Mucosa of rectum (tissue), 2 donors: ENCODE results near the gene SLC37A1.

ENCODE experiments used
- H3K27ac ChIP-seq, 2 donors: one replicate each; pipeline ENCODE4 v1.7.0; 2013; ENCODE audit warnings: inconsistent platforms in 2 of 2, low read depth in 2 of 2, low read length in 2 of 2
- H3K27me3 ChIP-seq, 2 donors: one replicate each; pipeline ENCODE4 v1.7.0; 2013; ENCODE audit warnings: low read length in 2 of 2; ENCODE audit not compliant: control insufficient read depth in 2 of 2, insufficient read depth in 2 of 2
- H3K36me3 ChIP-seq, 2 donors: one replicate each; pipeline ENCODE4 v1.7.0; 2013; ENCODE audit warnings: low read length in 2 of 2; ENCODE audit not compliant: control insufficient read depth in 2 of 2, insufficient read depth in 2 of 2
- H3K4me1 ChIP-seq, 2 donors: one replicate each; pipeline ENCODE4 v1.7.0; 2013; ENCODE audit warnings: low read length in 2 of 2, mild to moderate bottlenecking in 1 of 2; ENCODE audit not compliant: control insufficient read depth in 2 of 2, insufficient read depth in 2 of 2
- H3K4me3 ChIP-seq, 2 donors: one replicate each; pipeline ENCODE4 v1.7.0; 2013; ENCODE audit warnings: low read length in 2 of 2
- H3K9ac ChIP-seq, 2 donors: one replicate each; pipeline ENCODE4 v1.7.0; 2013; ENCODE audit warnings: low read length in 2 of 2, low read depth in 1 of 2, mild to moderate bottlenecking in 1 of 2
- H3K9me3 ChIP-seq, 2 donors: one replicate each; pipeline ENCODE4 v1.7.0; 2013; ENCODE audit warnings: low read length in 2 of 2; ENCODE audit not compliant: control insufficient read depth in 2 of 2
- donor health status: healthy.
- donor health status: Normal muscosa, but diverticular disease.

The SLC37A1 gene

DNA sequence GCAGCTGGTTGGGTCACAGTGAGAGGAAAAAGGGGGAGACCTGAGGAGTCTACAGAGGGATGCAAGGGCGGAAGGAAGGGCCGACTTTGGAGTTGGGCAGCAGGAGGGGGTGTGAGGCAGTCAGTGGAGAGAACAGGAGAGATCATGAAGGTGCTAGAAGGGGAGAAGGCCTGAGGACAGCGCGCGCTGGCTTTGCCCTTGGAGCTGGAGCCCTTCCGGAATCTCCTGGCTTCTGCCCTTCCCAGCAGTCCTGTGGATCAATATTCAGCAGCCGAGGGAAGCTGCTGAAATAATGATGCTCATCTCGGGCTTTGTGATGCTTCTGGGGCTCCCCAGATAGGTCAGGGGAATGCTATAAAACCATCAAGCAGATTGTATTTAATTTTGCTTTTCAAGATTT is 26.7 kb downstream of the SLC37A1 start:
- H3K4me3 ChIP-seq, result no peak overlapping the region
- H3K36me3 ChIP-seq, result peaks cover 61 to 62% of the 10 kb centered on the region in 2 donors

DNA sequence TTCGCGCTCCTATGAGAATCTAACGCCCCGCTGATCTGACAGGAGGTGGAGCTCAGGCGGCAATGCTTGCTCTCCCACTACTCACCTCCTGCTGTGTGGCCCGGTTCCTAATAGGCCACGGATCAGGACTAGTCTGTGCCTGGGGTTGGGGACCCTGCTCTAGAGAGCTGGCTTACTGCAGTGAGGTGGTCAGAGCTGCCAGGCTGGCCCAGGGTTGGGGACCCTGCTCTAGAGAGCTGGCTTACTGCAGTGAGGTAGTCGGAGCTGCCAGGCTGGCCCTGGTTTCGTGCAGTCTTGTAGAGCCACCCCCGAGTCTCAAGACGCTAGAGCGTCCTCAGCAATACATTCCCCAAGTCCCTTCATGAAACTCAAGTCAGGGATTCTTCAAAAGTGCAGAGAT is 27.5 kb downstream of the SLC37A1 start:
- Histone ChIP-seq H3K27ac (no peak overlapping the region), H3K4me1 (peaks cover 0 to 19% of the 10 kb centered on the region in 2 donors), H3K36me3 (peaks cover 62% of the 10 kb centered on the region in 2 donors), H3K9ac (no peak overlapping the region), H3K9me3 (no peaks in the 10 kb centered on the region), H3K27me3 (no peaks in the 10 kb centered on the region), H3K4me3 (no peak overlapping the region)

More for the DNA sequence above, 26.7 kb downstream of the SLC37A1 start:
- Histone ChIP-seq H3K27me3 (no peaks in the 10 kb centered on the region), H3K4me1 (peaks cover 6 to 26% of the 10 kb centered on the region in 2 donors), H3K9ac (no peak overlapping the region), H3K9me3 (no peaks in the 10 kb centered on the region), H3K27ac (no peak overlapping the region)

DNA sequence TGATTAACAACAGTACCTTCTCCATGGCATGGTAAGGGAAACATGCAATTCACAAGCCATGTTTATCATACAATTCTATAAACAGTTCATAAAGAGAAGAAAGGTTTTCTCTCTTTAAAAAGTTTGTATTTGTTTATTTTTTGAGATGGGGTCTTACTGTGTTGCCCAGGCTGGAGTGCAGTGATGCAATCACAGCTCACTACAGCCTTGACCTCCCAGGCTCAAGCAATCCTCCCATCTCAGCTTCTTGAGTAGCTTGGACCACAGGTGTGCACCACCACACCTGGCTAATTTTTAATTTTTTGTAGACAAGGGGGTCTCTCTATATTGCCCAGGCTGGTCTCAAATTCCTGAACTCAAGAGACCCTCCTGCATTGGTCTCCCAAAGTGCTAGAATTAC is 28.0 kb downstream of the SLC37A1 start:
- H3K4me1 ChIP-seq, result peaks cover 0 to 19% of the 10 kb centered on the region in 2 donors
- no peak overlapping the region for H3K4me3 ChIP-seq
- no peaks in the 10 kb centered on the region for H3K27me3 ChIP-seq
- peaks cover 63 to 64% of the 10 kb centered on the region in 2 donors for H3K36me3 ChIP-seq
- H3K27ac ChIP-seq, result no peak overlapping the region
- H3K9ac ChIP-seq, result no peak overlapping the region
- H3K9me3 ChIP-seq, result no peaks in the 10 kb centered on the region

DNA sequence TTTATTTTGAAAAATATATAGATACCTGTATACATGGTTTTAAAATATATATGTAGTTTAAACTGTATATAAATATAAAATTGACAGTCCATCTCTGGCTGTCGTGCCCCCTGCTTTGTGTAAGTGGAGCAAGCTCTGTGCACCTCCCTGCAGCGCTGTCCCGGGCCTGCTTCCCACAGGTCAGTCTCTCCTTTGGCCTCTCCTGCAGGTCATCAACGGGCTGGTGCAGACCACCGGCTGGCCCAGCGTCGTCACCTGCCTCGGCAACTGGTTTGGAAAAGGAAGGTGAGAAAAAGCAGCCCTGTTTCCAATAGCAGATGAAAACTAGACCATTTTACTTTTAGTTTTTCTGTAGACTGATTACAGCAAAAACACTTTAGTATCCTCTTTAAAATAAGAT is 28.5 kb downstream of the SLC37A1 start:
- H3K27ac ChIP-seq, result no peak overlapping the region
- peaks cover 64 to 66% of the 10 kb centered on the region in 2 donors for H3K36me3 ChIP-seq
- H3K9me3 ChIP-seq, result no peaks in the 10 kb centered on the region
- peaks cover 0 to 19% of the 10 kb centered on the region in 2 donors for H3K4me1 ChIP-seq
- H3K9ac ChIP-seq, result no peak overlapping the region
- no peak overlapping the region for H3K4me3 ChIP-seq
- H3K27me3 ChIP-seq, result no peaks in the 10 kb centered on the region

DNA sequence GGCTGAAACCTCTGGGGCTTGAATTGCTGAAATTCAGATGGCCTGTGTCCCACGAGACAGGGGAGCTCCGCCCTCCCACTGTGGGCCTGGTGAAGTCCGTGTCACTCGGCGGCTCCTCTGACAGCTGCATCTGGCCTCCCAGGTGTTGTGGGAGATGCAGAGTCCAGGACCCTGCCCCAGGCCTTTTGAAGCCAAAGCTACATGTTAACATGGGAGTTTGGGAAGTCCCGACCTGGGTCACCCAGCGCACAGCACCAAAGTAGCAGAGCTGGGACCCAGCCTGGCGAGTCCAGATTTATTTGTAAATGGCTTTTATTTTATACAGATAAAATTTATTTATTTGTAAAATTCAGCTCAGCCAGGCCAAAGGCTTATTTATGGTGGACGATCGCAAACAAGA is 28.9 kb downstream of the SLC37A1 start:
- no peak overlapping the region for H3K9ac ChIP-seq
- no peak overlapping the region for H3K4me3 ChIP-seq
- no peaks in the 10 kb centered on the region for H3K27me3 ChIP-seq
- H3K9me3 ChIP-seq, result no peaks in the 10 kb centered on the region
- peaks cover 0 to 19% of the 10 kb centered on the region in 2 donors for H3K4me1 ChIP-seq
- H3K36me3 ChIP-seq, result peaks cover 67 to 70% of the 10 kb centered on the region in 2 donors
- H3K27ac ChIP-seq, result no peak overlapping the region

DNA sequence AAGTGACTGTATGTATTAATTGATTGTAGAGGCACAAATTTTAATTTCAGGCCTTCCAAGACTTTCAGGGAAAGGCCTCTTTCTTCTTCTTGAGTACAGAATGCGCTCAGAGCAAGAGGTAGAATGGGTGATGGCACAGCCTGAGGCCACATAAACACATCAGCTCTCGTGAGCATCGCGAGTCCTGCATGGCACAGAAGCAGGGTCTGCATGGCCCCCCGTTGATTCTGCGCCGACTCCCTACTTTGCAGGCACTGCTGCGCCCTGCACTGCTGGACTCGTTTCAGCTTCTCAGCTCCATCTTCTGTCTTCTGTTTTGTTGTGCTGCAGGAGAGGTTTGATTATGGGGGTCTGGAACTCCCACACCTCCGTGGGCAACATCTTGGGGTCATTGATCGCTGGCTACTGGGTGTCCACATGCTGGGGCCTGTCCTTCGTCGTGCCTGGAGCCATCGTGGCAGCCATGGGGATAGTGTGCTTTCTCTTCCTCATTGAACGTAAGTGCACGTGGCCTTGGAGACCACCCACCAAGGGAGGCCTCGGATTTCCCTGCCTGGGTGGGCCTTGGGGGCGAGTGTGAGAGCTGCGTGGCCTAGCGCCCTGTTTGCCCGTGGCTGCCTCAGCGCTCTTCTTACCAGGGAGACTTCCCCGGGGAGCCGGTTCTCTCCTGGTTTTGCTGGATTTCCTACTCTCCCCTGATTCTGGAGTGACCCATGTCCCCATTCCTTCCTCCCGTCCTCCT is 29.6 kb downstream of the SLC37A1 start:
- H3K27me3 ChIP-seq, result no peaks in the 10 kb centered on the region
- H3K9ac ChIP-seq, result no peak overlapping the region
- peaks cover 74 to 76% of the 10 kb centered on the region in 2 donors for H3K36me3 ChIP-seq
- peaks cover 0 to 13% of the 10 kb centered on the region in 2 donors for H3K4me1 ChIP-seq
- no peak overlapping the region for H3K27ac ChIP-seq
- H3K4me3 ChIP-seq, result no peak overlapping the region
- H3K9me3 ChIP-seq, result no peaks in the 10 kb centered on the region

DNA sequence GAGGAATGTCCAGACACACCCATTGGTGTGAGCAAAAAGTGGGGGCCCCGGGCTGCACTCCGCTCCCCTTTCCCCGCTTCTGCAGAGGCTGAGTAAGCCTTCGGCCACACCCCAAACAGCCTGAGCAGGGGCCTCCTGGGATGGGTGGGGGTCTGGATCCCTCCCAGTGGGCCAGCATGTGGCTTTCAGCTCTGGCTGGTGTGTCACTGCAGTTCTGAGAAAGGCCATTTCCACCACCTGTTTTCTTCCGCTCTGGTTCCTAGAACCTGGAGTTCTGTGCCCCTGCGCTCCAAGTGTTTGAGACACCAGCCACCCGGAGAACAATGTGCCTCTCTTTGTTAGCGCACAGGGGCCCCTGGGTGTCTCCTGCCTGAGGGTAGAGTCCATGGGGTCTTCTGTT is 30.9 kb downstream of the SLC37A1 start:
- Histone ChIP-seq H3K4me3 (no peak overlapping the region), H3K27ac (no peak overlapping the region), H3K9ac (no peak overlapping the region), H3K9me3 (no peaks in the 10 kb centered on the region), H3K4me1 (peaks cover 0 to 2% of the 10 kb centered on the region in 2 donors), H3K36me3 (peaks cover 83 to 86% of the 10 kb centered on the region in 2 donors), H3K27me3 (no peaks in the 10 kb centered on the region)

DNA sequence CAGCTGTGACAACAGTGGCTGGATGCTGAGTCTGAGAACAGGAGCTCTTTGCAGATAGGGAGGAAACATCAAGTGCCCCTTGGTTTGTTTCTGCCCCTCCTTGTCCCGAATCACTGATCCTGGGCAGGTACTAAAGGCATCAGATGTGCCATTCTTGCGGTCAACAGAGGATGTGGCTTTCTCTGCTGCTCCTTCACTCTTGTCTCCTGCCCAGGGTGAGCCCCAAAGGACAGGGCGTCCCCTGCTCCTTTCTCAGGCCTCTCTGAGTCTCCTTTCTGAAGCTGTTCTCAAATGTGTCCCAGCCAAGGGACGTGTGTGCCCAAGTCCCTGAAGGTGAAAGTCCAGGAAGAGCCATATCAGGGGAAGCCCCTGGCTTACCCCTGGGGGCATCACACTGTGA is 31.7 kb downstream of the SLC37A1 start:
- H3K27me3 ChIP-seq, result no peaks in the 10 kb centered on the region
- H3K9me3 ChIP-seq, result no peaks in the 10 kb centered on the region
- no peak overlapping the region for H3K27ac ChIP-seq
- H3K36me3 ChIP-seq, result peaks cover 75 to 87% of the 10 kb centered on the region in 2 donors
- no peak overlapping the region for H3K4me3 ChIP-seq
- H3K9ac ChIP-seq, result no peak overlapping the region
- no peaks in the 10 kb centered on the region for H3K4me1 ChIP-seq

DNA sequence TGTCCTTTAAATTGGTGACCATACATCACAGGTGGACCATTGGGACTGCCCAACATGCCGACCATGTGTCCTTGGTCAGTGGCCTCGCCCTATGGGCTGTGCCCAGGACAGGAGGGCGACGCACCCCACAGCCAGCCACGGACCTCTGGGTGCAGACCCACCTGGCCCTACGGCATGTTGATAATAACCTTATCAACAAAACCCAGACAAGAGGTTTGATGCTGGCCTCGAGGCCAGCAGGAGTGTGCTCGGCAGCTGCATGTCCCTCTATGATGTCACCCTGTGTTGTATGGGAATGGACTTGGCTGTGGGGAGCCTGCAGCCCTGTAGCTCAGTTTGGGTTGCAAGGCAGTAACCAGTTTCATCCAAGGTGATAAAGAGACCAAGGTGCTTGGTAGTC is 32.1 kb downstream of the SLC37A1 start:
- no peak overlapping the region for H3K9ac ChIP-seq
- no peak overlapping the region for H3K27ac ChIP-seq
- no peak overlapping the region for H3K4me3 ChIP-seq
- peaks cover 74 to 88% of the 10 kb centered on the region in 2 donors for H3K36me3 ChIP-seq
- H3K4me1 ChIP-seq, result no peaks in the 10 kb centered on the region
- no peaks in the 10 kb centered on the region for H3K9me3 ChIP-seq
- H3K27me3 ChIP-seq, result no peaks in the 10 kb centered on the region

DNA sequence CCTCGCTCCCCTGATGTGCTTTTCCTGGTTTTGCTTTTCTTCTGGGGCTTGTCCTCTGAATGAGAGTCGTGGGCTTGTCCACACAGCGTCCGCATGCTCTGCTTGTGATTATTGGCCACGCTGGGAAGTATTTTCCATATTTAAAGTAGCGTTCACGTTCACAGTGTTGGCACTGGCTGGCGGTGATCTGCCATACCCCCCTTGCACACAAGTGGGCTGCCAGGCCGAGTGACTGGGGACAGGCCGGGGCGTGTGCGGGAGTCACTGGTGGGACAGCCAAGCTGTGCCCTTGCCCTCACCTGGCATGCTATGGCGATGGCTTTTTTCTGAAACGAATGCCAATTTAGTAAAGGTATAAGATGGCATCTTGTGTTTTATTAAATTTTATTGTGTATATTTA is 32.8 kb downstream of the SLC37A1 start:
- H3K36me3 ChIP-seq, result peaks cover 67 to 84% of the 10 kb centered on the region in 2 donors
- no peaks in the 10 kb centered on the region for H3K4me1 ChIP-seq
- H3K9me3 ChIP-seq, result no peaks in the 10 kb centered on the region
- no peak overlapping the region for H3K4me3 ChIP-seq
- H3K27me3 ChIP-seq, result no peaks in the 10 kb centered on the region
- H3K27ac ChIP-seq, result no peak overlapping the region
- H3K9ac ChIP-seq, result no peak overlapping the region
